ENCODE measurements around the gene TEX48. TPM values are rescaled to one million over a fixed set of nuclear protein-coding genes. Genes with fewer than 3 reads are reported as not detected.
A peak's percentile ranks its signal among the peaks of the same experiment; 100 is the strongest.

Gene TEX48, protein sequence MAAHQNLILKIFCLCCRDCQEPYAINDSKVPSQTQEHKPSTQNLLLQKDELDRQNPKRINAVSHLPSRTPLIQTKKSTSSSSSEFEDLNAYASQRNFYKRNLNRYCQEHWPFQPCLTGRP
- not detected in 2 replicates for total RNA-seq
- long read RNA-seq: 0 reads

DNA sequence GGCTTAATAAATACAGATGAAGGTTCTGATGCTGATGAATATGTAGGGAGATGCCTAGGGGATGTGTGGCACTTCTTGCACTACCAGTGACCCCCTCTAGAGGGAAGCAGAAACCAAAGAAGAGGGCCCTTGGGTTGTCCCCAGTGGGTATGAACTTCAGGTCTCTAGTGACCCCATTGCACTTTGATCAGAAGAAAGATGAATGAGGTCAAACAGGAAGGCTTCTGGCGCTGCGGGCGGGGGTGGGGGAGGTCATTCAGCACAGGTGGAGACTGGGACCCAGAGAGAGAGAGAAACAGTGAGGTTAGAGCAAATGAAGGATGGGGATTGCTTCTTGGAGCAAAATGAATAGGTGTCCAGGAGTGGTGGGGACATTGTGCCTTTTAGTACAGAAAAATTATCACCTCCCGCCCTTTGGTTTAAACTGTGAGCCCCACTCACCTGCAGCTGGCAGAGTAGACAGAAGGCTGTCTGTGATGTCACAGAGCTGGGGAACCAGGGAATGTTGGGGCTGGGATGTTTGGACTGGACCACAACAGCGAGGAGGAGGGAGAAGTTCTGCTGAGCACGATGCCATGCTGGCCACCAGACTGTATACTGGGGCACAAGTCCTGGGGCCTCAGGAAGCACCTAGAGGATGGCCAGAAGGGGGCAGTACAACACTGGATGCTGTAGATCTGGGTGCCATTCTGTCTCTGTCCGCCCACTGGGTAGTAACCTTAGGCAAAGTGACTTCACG is at the start of gene TEX48:
Gene TEX48, minus strand, starts transcription at position 599 of the 739 bp plus-strand sequence. CDS start 10,469 bp downstream, outside the sequence.
- Mint-ChIP-seq H3K27ac (ENCODE audit: unreplicated experiment) (no peak within 1 kb of the TSS), H3K4me3 (ENCODE audit: unreplicated experiment) (no peak within 1 kb of the TSS), H3K36me3 (ENCODE audit: unreplicated experiment) (no peaks in the 10 kb centered on the region), H3K9me3 (ENCODE audit: unreplicated experiment) (no peaks in the 10 kb centered on the region), H3K4me1 (ENCODE audit: unreplicated experiment) (peaks cover 28% of the 10 kb centered on the region), H3K27me3 (ENCODE audit: unreplicated experiment) (no peaks in the 10 kb centered on the region)
- DNase-seq (ENCODE audit: extremely low spot score, unreplicated experiment): no peak
- TF ChIP-seq, protein P1, sequence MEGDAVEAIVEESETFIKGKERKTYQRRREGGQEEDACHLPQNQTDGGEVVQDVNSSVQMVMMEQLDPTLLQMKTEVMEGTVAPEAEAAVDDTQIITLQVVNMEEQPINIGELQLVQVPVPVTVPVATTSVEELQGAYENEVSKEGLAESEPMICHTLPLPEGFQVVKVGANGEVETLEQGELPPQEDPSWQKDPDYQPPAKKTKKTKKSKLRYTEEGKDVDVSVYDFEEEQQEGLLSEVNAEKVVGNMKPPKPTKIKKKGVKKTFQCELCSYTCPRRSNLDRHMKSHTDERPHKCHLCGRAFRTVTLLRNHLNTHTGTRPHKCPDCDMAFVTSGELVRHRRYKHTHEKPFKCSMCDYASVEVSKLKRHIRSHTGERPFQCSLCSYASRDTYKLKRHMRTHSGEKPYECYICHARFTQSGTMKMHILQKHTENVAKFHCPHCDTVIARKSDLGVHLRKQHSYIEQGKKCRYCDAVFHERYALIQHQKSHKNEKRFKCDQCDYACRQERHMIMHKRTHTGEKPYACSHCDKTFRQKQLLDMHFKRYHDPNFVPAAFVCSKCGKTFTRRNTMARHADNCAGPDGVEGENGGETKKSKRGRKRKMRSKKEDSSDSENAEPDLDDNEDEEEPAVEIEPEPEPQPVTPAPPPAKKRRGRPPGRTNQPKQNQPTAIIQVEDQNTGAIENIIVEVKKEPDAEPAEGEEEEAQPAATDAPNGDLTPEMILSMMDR (IDR thresholded peaks at IDR 0.05): peak; percentile 60

DNA sequence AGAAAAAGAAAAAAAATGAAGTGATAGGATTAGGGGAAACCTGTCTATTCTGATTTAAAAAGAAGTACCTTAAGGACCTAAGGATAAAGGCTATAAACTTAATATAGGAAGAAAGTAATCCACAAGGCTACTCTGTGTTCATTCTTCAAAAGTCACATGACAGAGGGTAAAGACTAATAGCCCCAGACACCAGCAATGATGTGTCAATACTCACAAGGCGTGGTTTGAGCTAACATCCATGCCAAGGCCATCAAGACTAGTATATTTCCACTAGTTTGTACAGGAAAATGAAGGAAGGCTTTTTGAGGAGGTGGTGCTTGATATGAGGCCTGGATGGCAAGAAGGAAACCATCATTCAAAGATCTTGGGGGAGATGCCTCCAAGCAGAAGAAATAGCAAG is 49.7 kb upstream of the TEX48 start:
- DNase-seq (ENCODE audit: extremely low spot score, unreplicated experiment): no peak
- Mint-ChIP-seq H3K4me3 (ENCODE audit: unreplicated experiment) (no peak overlapping the region), H3K4me1 (ENCODE audit: unreplicated experiment) (peaks cover 7% of the 10 kb centered on the region), H3K27me3 (ENCODE audit: unreplicated experiment) (peaks cover 2% of the 10 kb centered on the region), H3K9me3 (ENCODE audit: unreplicated experiment) (no peaks in the 10 kb centered on the region), H3K27ac (ENCODE audit: unreplicated experiment) (no peak overlapping the region), H3K36me3 (ENCODE audit: unreplicated experiment) (no peaks in the 10 kb centered on the region)
- TF ChIP-seq, protein P1 (IDR thresholded peaks at IDR 0.05): no peak

DNA sequence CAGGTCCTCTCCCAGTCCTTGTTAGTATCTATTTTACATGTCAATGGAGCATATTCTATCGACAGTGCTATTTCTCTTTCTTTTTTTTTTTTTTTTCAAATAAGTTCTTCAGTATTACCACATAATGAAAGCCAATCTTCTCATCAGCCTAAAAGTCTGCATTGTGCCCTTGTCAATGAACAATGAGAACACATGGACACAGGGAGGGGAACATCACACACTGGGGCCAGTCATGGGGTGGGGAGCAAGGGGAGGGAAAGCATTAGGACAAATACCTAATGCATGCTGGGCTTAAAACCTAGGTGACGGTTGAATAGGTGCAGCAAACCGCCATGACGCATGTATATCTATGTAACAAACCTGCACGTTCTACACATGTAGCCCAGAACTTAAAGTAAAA is 47.7 kb upstream of the TEX48 start:
- no peaks in the 10 kb centered on the region for H3K9me3 Mint-ChIP-seq (ENCODE audit: unreplicated experiment)
- H3K4me3 Mint-ChIP-seq (ENCODE audit: unreplicated experiment): no peak overlapping the region
- peaks cover 7% of the 10 kb centered on the region for H3K4me1 Mint-ChIP-seq (ENCODE audit: unreplicated experiment)
- TF ChIP-seq, protein P1 (IDR thresholded peaks at IDR 0.05): no peak
- DNase-seq (ENCODE audit: extremely low spot score, unreplicated experiment): no peak
- no peaks in the 10 kb centered on the region for H3K36me3 Mint-ChIP-seq (ENCODE audit: unreplicated experiment)
- no peak overlapping the region for H3K27ac Mint-ChIP-seq (ENCODE audit: unreplicated experiment)
- H3K27me3 Mint-ChIP-seq (ENCODE audit: unreplicated experiment): no peaks in the 10 kb centered on the region

DNA sequence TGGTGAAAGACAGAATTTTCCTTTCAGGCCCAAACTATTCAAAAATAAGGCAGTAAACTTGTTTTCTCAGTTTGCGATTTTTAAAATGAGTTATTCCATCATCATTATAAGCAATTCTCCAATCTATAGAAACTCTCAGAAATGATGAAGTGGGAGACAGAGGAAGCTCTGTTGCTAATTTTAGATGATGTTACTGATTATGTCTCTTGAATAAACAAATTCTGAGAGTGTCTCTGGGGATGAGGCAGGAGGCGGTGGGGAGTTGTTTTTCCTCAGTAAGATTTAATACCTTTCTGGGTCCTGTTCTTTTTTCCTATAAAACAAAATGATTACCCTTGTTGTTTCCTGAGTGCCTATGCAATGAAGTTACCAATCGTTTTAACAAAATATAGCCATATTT is 43.9 kb upstream of the TEX48 start:
- Mint-ChIP-seq H3K36me3 (ENCODE audit: unreplicated experiment) (no peaks in the 10 kb centered on the region), H3K27ac (ENCODE audit: unreplicated experiment) (no peak overlapping the region), H3K27me3 (ENCODE audit: unreplicated experiment) (no peaks in the 10 kb centered on the region), H3K4me1 (ENCODE audit: unreplicated experiment) (peaks cover 30% of the 10 kb centered on the region), H3K4me3 (ENCODE audit: unreplicated experiment) (no peak overlapping the region), H3K9me3 (ENCODE audit: unreplicated experiment) (no peaks in the 10 kb centered on the region)
- TF ChIP-seq, protein P1 (IDR thresholded peaks at IDR 0.05): no peak
- no peak for DNase-seq (ENCODE audit: extremely low spot score, unreplicated experiment)

DNA sequence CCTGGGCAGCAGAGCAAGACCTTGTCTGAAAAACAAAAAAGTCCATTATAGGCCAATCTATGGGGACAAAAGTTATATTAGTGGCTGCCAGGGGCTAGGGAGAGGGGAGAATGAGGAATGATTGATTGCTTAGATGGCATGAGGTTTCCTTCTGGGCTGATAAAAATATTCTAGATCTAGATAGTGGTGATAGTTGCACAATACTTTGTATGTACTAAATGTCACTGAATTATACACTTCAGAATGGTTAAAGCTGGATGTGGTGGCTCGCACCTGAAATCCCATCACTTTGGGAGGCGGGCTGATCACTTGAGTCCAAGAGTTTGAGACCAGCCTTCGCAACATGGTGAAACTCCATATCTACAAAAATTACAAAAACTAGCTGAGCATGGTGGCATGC is 42.8 kb upstream of the TEX48 start:
- no peak for DNase-seq (ENCODE audit: extremely low spot score, unreplicated experiment)
- H3K9me3 Mint-ChIP-seq (ENCODE audit: unreplicated experiment): no peaks in the 10 kb centered on the region
- H3K4me3 Mint-ChIP-seq (ENCODE audit: unreplicated experiment): no peak overlapping the region
- H3K27ac Mint-ChIP-seq (ENCODE audit: unreplicated experiment): no peak overlapping the region
- H3K36me3 Mint-ChIP-seq (ENCODE audit: unreplicated experiment): no peaks in the 10 kb centered on the region
- TF ChIP-seq, protein P1 (IDR thresholded peaks at IDR 0.05): no peak
- peaks cover 36% of the 10 kb centered on the region for H3K4me1 Mint-ChIP-seq (ENCODE audit: unreplicated experiment)
- H3K27me3 Mint-ChIP-seq (ENCODE audit: unreplicated experiment): no peaks in the 10 kb centered on the region

Measured in osteocyte (in vitro differentiated cells).